GM06990 (cell line): ENCODE measurements around the gene RABEP2.
"Not testable (repeated sequence)": the region's sequence is repeated elsewhere in the genome, so short reads cannot be mapped to it uniquely, and the experiment has no call there.

Experiments
- DNase-seq: peaks from one replicate; pipeline ENCODE4 v3.0.0-alpha.2; 2011; ENCODE audit not compliant: insufficient read length; ENCODE audit errors: extremely low read depth
- H3K27me3 ChIP-seq: replicated peaks from 2 replicates; pipeline ENCODE4 v1.6.0; 2011; ENCODE audit warnings: low read length; ENCODE audit not compliant: control insufficient read depth, insufficient read depth
- H3K36me3 ChIP-seq: 2 replicates; pipeline ENCODE4 v1.5.1; 2011; ENCODE audit warnings: low read length; ENCODE audit not compliant: control insufficient read depth, insufficient read depth
- H3K4me3 ChIP-seq: replicated peaks from 2 replicates; pipeline ENCODE4 v1.5.1; 2011; ENCODE audit warnings: low read depth, mild to moderate bottlenecking, control low read depth, low read length
- CTCF ChIP-seq: IDR thresholded peaks from 2 replicates; pipeline ENCODE4 v1.5.1; 2011; ENCODE audit warnings: low read length, control low read depth, mild to moderate bottlenecking, inconsistent platforms; ENCODE audit not compliant: insufficient read depth, poor library complexity, severe bottlenecking

RABEP2 gene

GRCh38 chr16:28924762-28925385 lies at the start of gene RABEP2:
TSS of gene RABEP2 (minus strand) at chr16:28925238. CDS start at chr16:28925163, 75 bp downstream.
- TF ChIP-seq CTCF, result no peak
- Histone ChIP-seq H3K4me3 (peak within 1 kb of the TSS; percentile 72), H3K27me3 (no peaks in the 10 kb centered on the region), H3K36me3 (peaks cover 3% of the 10 kb centered on the region)
- DNase-seq, result peak; percentile 94

GRCh38 chr16:28974437-28975157 lies 49.6 kb upstream of the RABEP2 start, which contains the start of gene SPNS1:
TSS of gene SPNS1 (plus strand) at chr16:28974778. CDS start at chr16:28975152, 374 bp downstream.
- no peak for TF ChIP-seq CTCF
- peaks cover 7% of the 10 kb centered on the region for H3K36me3 ChIP-seq
- H3K27me3 ChIP-seq, result no peaks in the 10 kb centered on the region
- DNase-seq, result peak; percentile 94
- peak within 1 kb of the TSS; percentile 73 for H3K4me3 ChIP-seq

- Histone ChIP-seq H3K27me3 (no peaks in the 10 kb centered on the region), H3K4me3 (peak overlapping the region; percentile 73), H3K36me3 (peaks cover 4% of the 10 kb centered on the region)
- peak; percentile 59 for TF ChIP-seq CTCF
- no peak for DNase-seq
Observed at GRCh38 chr16:28974007-28974436, 49.0 kb upstream of the RABEP2 start.

- not testable (repeated sequence) for DNase-seq, H3K4me3 ChIP-seq, H3K36me3 ChIP-seq, H3K27me3 ChIP-seq
Observed at GRCh38 chr16:28969696-28970095, 44.7 kb upstream of the RABEP2 start.

- DNase-seq, result no peak
- Histone ChIP-seq H3K4me3 (no peak overlapping the region), H3K27me3 (no peaks in the 10 kb centered on the region), H3K36me3 (peaks cover 7% of the 10 kb centered on the region)
- TF ChIP-seq CTCF, result no peak
Observed at GRCh38 chr16:28967156-28967555, 42.1 kb upstream of the RABEP2 start.

- no peak for TF ChIP-seq CTCF
- H3K4me3 ChIP-seq, result no peak overlapping the region
- DNase-seq, result no peak
- no peaks in the 10 kb centered on the region for H3K27me3 ChIP-seq
- peaks cover 12% of the 10 kb centered on the region for H3K36me3 ChIP-seq
Observed at GRCh38 chr16:28964496-28964895, 39.5 kb upstream of the RABEP2 start.
